AG04450 (cell line): Measurements from ENCODE around the gene SERPINA12. TPM values are rescaled to one million over a fixed set of nuclear protein-coding genes. Genes with fewer than 3 reads are reported as not detected.

Experiments
- CTCF ChIA-PET: fragments of 300-600, 350-600 bp; formaldehyde crosslinking; extraction: SDS; loops from one replicate; lab custom pipeline; 2022; ENCODE audit warnings: antibody characterized with exemption, inconsistent platforms; lab: Charles Lee
- POLR2A ChIA-PET: fragments of 350-600 bp; formaldehyde crosslinking; extraction: SDS; loops from one replicate; lab custom pipeline; 2021; ENCODE audit warnings: antibody characterized with exemption, inconsistent platforms; lab: Yijun Ruan, JAX
- DNase-seq: peaks from one replicate; pipeline ENCODE4 v3.0.0-alpha.2; 2011; ENCODE audit warnings: low read depth, low spot score
- H3K27ac ChIP-seq: one replicate; pipeline ENCODE4 v1.5.1; 2012; ENCODE audit warnings: low read depth, low read length, control low read depth
- H3K27me3 ChIP-seq: one replicate; pipeline ENCODE4 v1.6.0; 2012; ENCODE audit warnings: low read length; ENCODE audit not compliant: control insufficient read depth, insufficient read depth
- H3K4me3 ChIP-seq: 2 replicates; pipeline ENCODE4 v1.5.1; 2011; ENCODE audit warnings: mild to moderate bottlenecking, low read depth, low read length, control low read depth
- H3K9me3 ChIP-seq: 2 replicates; pipeline ENCODE4 v1.5.1; 2012; ENCODE audit warnings: low read length; ENCODE audit not compliant: control insufficient read depth, insufficient read depth
- CTCF ChIP-seq: IDR thresholded peaks from 2 replicates; pipeline ENCODE4 v1.5.1; 2011; ENCODE audit warnings: low read depth, low read length, control low read depth, inconsistent platforms
- polyA plus RNA-seq: library from polyadenylated mRNA; depleted of rRNA; stranded (reverse); fragments of >200 nt; gene quantifications from 2 replicates; pipeline ENCODE4 v1.2.3, GENCODE V29; 2011

Gene SERPINA12
- polyA plus RNA-seq, 1 experiment: not detected

GRCh38 chr14:94458558-94459205 lies 50.6 kb downstream of the SERPINA12 start:
- TF ChIP-seq CTCF: no peak
- H3K4me3 ChIP-seq: no peak overlapping the region
- no peak overlapping the region for H3K27ac ChIP-seq
- POLR2A ChIA-PET: no interaction called here
- CTCF ChIA-PET: no interaction called here
- peaks cover under 1% of the 10 kb centered on the region for H3K27me3 ChIP-seq
- H3K9me3 ChIP-seq: no peaks in the 10 kb centered on the region; the same call in 1 of the 2 replicates
- DNase-seq: no peak

DNA sequence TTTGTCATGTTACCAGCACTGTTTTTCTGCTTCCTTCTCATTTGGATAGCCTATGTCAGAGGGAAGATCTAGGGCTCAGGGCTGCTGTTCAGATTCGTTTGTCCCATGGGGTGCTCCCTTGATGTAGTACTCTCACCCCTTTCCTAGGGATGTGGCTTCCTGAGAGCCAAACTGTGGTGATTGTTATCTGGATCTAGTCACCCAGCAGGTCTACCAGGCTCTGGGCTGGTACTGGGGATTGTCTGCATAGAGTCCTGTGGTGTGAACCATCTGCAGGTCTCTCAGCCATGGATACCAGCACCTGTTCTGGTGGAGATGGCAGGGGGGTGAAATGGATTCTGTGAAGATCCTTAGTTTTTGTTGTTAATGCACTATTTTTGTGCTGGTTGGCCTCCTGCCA lies 51.2 kb downstream of the SERPINA12 start:
- no peaks in the 10 kb centered on the region; the same call in 1 of the 2 replicates for H3K9me3 ChIP-seq
- H3K27me3 ChIP-seq: no peaks in the 10 kb centered on the region
- H3K4me3 ChIP-seq: no peak overlapping the region
- TF ChIP-seq CTCF: no peak
- CTCF ChIA-PET: no interaction called here
- POLR2A ChIA-PET: no interaction called here
- H3K27ac ChIP-seq: no peak overlapping the region
- DNase-seq: no peak

- DNase-seq: no peak
- Histone ChIP-seq H3K27ac (no peak overlapping the region), H3K9me3 (no peaks in the 10 kb centered on the region), H3K27me3 (no peaks in the 10 kb centered on the region), H3K4me3 (no peak overlapping the region)
- no peak for TF ChIP-seq CTCF
- ChIA-PET POLR2A (no interaction called here), CTCF (no interaction called here)
Measured at GRCh38 chr14:94455928-94456327, 53.3 kb downstream of the SERPINA12 start.

DNA sequence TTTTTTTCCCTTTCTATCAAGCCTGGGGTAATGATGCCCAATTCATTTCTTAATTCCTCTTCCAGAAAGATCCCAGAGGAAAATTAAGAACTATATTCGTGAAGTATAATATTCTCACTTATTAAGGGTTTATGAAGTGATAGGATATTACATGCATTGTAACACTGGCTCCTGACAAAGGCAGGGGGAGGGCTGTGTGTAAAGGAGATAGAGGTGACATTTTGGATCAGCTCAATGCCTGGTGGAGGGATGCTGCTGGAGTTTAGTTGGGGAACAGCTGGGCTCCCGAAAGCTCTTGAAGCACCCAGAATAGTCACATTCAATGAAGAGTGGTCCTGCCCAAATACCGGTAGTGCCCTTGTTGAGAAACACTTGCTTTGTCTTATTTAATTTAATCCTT lies 57.4 kb downstream of the SERPINA12 start:
- Histone ChIP-seq H3K4me3 (no peak overlapping the region), H3K9me3 (no peaks in the 10 kb centered on the region), H3K27me3 (peaks cover 6% of the 10 kb centered on the region), H3K27ac (no peak overlapping the region)
- no peak for DNase-seq
- POLR2A ChIA-PET: no interaction called here
- no peak for TF ChIP-seq CTCF
- CTCF ChIA-PET: interaction anchor here (0.9 kb wide), 1 partner anchor 35 kb away, joined by 5 read pairs; no protein-coding TSS in a partner anchor

DNA sequence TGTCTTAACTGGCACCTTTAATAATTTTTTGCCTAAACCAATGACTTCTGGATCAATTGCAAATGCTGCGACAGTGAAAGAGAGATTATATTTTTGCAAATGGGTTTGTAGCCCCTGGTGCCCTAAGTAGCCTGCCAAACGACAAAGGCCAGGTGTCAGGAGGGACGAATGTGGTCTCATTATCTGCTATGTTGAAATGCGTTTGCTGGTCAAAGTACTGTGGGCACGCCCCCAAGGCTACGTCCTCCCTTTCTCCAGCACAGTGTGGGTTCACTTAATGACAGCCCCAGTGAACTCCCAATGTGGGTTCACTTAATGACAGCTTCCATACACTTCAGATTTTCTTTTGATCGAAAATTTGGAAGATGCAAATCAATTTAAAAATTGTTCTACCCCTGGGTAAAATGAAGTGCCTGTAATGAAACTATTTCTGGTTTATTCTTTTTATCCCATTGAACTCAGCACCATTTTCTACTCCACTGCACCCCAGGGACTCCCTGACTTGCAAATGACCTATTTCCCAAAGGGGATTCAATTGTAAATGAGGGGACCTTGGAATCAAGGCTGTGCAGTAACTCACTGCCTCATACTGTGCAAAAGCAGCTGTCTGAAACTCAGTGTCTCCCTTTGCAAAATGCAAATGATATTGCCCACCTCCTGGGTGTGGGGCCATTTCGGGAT lies 58.0 kb downstream of the SERPINA12 start:
- Histone ChIP-seq H3K4me3 (no peak overlapping the region), H3K9me3 (no peaks in the 10 kb centered on the region), H3K27ac (no peak overlapping the region), H3K27me3 (peaks cover 6% of the 10 kb centered on the region)
- no peak for DNase-seq
- ChIA-PET CTCF (no interaction called here), POLR2A (no interaction called here)
- TF ChIP-seq CTCF: no peak
